OCI-LY1 (cell line): ENCODE results near the gene ENTPD7.

Source experiments
- H2AFZ ChIP-seq: fragments of 200-600 bp; sonication (generic), shearing (Covaris generic); 2 replicates; pipeline ENCODE4 v1.6.0; 2014; ENCODE audit warnings: antibody characterized with exemption, mild to moderate bottlenecking, low read length
- H3F3A ChIP-seq: fragments of 200-600 bp; sonication (generic), shearing (Covaris generic); 2 replicates; pipeline ENCODE4 v1.6.0; 2014; ENCODE audit warnings: mild to moderate bottlenecking, antibody characterized with exemption, low read length, moderate library complexity; ENCODE audit not compliant: insufficient read depth
- H3K27ac ChIP-seq: fragments of 200-600 bp; sonication (generic); 2 replicates; pipeline ENCODE4 v1.5.1; 2014; ENCODE audit warnings: low read length, mixed run types, mild to moderate bottlenecking, low read depth; ENCODE audit not compliant: poor library complexity, severe bottlenecking
- H3K27me3 ChIP-seq: fragments of 200-600 bp; sonication (generic); 2 replicates; pipeline ENCODE4 v1.6.0; 2014; ENCODE audit warnings: antibody characterized with exemption, mild to moderate bottlenecking, low read length, moderate library complexity; ENCODE audit not compliant: insufficient read depth
- H3K36me3 ChIP-seq: fragments of 200-600 bp; sonication (generic); 2 replicates; pipeline ENCODE4 v1.6.1; 2014; ENCODE audit warnings: mild to moderate bottlenecking, antibody characterized with exemption, low read length, moderate library complexity, mixed read lengths; ENCODE audit not compliant: insufficient read depth
- H3K4me1 ChIP-seq: fragments of 200-600 bp; sonication (generic); 2 replicates; pipeline ENCODE4 v1.5.1; 2014; ENCODE audit warnings: mild to moderate bottlenecking, low read length, moderate library complexity; ENCODE audit not compliant: insufficient read depth, severe bottlenecking
- H3K4me2 ChIP-seq: fragments of 200-600 bp; sonication (generic), shearing (Covaris generic); 2 replicates; pipeline ENCODE4 v1.6.1; 2014; ENCODE audit warnings: low read length
- H3K4me3 ChIP-seq: fragments of 200-600 bp; sonication (generic); 2 replicates; pipeline ENCODE4 v1.5.1; 2014; ENCODE audit warnings: low read length, low read depth, mild to moderate bottlenecking, mixed read lengths; ENCODE audit not compliant: poor library complexity, severe bottlenecking
- H3K79me2 ChIP-seq: fragments of 200-600 bp; shearing (Covaris generic); 2 replicates; pipeline ENCODE4 v1.6.1; 2016; ENCODE audit warnings: mixed run types, low read length, mixed read lengths; ENCODE audit not compliant: insufficient read depth
- H3K9ac ChIP-seq: fragments of 200-600 bp; sonication (generic), shearing (Covaris generic); 2 replicates; pipeline ENCODE4 v1.6.1; 2014; ENCODE audit warnings: mild to moderate bottlenecking, low read length, mixed read lengths
- H3K9me2 ChIP-seq: fragments of 200-600 bp; sonication (generic), shearing (Covaris generic); 2 replicates; pipeline ENCODE4 v1.6.1; 2014; ENCODE audit warnings: low read depth, mild to moderate bottlenecking, low read length, mixed read lengths
- H3K9me3 ChIP-seq: fragments of 200-600 bp; shearing (Covaris generic); 2 replicates; pipeline ENCODE4 v1.6.1; 2014; ENCODE audit warnings: low read length, mixed read lengths
- H4K20me1 ChIP-seq: fragments of 200-600 bp; sonication (generic), shearing (Covaris generic); 2 replicates; pipeline ENCODE4 v1.6.0; 2016; ENCODE audit warnings: mild to moderate bottlenecking, low read length; ENCODE audit not compliant: insufficient read depth
- EZH2 ChIP-seq: fragments of 200-600 bp; sonication (generic), shearing (Covaris generic); IDR thresholded peaks from 2 replicates; pipeline ENCODE4 v1.8.0; 2017; ENCODE audit warnings: borderline replicate concordance, mixed run types, mild to moderate bottlenecking, antibody characterized with exemption, low read length, moderate library complexity, mixed read lengths
- TF ChIP-seq, protein P1 (sequence below): fragments of 200-600 bp; sonication (generic), shearing (Covaris generic); IDR thresholded peaks from 2 replicates; pipeline ENCODE4 v1.5.1; 2017; ENCODE audit warnings: mild to moderate bottlenecking, antibody characterized with exemption, low read length, moderate library complexity, mixed read lengths

The ENTPD7 gene

DNA sequence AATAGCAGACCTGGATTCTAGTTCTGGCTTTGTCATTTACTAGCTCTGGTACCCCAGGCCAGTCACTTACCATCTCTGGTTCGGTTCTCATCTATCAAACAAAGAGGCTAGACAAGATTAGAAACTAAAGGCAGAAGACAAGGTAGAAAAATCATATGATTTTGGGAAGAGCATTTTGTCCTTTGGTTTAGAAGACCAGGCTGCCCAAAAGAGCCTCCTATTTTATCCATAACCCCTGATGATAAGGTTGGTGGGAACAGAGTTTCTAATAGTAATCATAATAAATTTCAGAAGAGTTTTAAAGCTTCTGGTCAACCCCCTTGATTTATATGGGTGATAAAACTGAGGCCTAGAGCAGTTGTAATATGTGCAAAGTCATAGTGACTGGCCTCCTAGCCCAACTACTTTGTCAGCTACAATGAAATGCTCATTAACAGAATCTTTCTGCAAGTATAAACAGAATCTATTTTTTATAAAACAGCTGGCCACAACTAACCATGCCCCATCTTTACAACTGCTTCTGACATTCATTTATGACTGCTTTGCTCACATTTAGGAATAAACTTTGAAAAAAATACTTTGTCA lies 49.2 kb downstream of the ENTPD7 start:
- TF ChIP-seq EZH2: no peak
- TF ChIP-seq, protein P1, sequence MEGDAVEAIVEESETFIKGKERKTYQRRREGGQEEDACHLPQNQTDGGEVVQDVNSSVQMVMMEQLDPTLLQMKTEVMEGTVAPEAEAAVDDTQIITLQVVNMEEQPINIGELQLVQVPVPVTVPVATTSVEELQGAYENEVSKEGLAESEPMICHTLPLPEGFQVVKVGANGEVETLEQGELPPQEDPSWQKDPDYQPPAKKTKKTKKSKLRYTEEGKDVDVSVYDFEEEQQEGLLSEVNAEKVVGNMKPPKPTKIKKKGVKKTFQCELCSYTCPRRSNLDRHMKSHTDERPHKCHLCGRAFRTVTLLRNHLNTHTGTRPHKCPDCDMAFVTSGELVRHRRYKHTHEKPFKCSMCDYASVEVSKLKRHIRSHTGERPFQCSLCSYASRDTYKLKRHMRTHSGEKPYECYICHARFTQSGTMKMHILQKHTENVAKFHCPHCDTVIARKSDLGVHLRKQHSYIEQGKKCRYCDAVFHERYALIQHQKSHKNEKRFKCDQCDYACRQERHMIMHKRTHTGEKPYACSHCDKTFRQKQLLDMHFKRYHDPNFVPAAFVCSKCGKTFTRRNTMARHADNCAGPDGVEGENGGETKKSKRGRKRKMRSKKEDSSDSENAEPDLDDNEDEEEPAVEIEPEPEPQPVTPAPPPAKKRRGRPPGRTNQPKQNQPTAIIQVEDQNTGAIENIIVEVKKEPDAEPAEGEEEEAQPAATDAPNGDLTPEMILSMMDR: no peak
- H3K27ac ChIP-seq: no peak overlapping the region
- no peaks in the 10 kb centered on the region for H3F3A ChIP-seq
- H3K9me3 ChIP-seq: no peaks in the 10 kb centered on the region
- H3K79me2 ChIP-seq: no peaks in the 10 kb centered on the region
- H3K4me1 ChIP-seq: no peaks in the 10 kb centered on the region
- H3K36me3 ChIP-seq: 0 out of 2 replicates have a peak, but pooled peaks cover 6% of the 10 kb centered on the region
- H3K4me3 ChIP-seq: no peak overlapping the region
- H3K9me2 ChIP-seq: no peaks in the 10 kb centered on the region
- no peak overlapping the region for H2AFZ ChIP-seq
- no peak overlapping the region for H3K4me2 ChIP-seq
- no peaks in the 10 kb centered on the region for H4K20me1 ChIP-seq
- H3K9ac ChIP-seq: no peak overlapping the region
- no peaks in the 10 kb centered on the region for H3K27me3 ChIP-seq

DNA sequence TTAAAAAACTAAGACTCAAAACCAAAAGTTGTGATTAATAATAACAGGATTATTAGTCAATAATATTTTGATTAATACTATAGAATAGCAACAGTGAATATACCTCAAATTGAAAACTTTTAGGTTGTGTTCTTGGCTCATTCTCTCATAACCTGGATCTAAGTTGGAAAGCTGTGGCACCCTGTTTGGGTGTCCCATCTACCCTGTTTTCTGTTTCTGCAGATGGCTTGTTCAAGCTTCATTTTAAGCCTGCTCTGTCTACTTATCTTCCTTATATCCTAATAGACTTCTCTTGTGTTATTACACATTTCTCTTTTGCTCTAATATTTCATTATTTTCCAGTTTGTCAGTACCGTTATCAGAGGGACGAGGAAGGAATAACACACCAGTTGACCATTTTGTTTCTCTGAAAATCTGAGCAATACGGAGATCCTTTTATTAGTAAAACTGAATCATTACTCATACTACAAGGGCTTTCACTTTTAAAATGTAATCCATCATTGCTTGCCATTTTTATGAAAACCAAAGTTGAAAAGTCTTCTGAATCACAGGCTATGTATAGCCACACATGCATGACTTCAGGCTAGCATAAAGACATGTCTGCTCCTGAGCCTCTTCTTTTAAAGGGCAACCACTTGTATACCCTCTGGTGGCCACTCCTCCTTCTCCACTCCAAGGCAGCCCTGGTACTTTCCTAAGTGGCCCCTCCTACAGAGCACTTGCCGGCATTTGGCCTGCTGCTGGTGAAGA lies 50.3 kb downstream of the ENTPD7 start:
- H3K9me2 ChIP-seq: no peaks in the 10 kb centered on the region
- no peak overlapping the region for H3K9ac ChIP-seq
- TF ChIP-seq, protein P1: no peak
- TF ChIP-seq EZH2: no peak
- H3K9me3 ChIP-seq: no peaks in the 10 kb centered on the region
- H4K20me1 ChIP-seq: no peaks in the 10 kb centered on the region
- H3K36me3 ChIP-seq: 0 out of 2 replicates have a peak, but pooled peaks cover 6% of the 10 kb centered on the region
- no peak overlapping the region for H3K4me3 ChIP-seq
- no peaks in the 10 kb centered on the region for H3K79me2 ChIP-seq
- no peaks in the 10 kb centered on the region for H3K27me3 ChIP-seq
- no peak overlapping the region for H2AFZ ChIP-seq
- no peaks in the 10 kb centered on the region for H3F3A ChIP-seq
- no peaks in the 10 kb centered on the region for H3K4me1 ChIP-seq
- H3K4me2 ChIP-seq: no peak overlapping the region
- no peak overlapping the region for H3K27ac ChIP-seq

- peaks cover 8% of the 10 kb centered on the region; the same call in 1 of the 2 replicates for H3K36me3 ChIP-seq
Observed at GRCh38 chr10:99711129-99711719, 51.9 kb downstream of the ENTPD7 start.

More at GRCh38 chr10:99711129-99711719, 51.9 kb downstream of the ENTPD7 start:
- H3K4me1 ChIP-seq: no peaks in the 10 kb centered on the region
- H3K79me2 ChIP-seq: no peaks in the 10 kb centered on the region
- H2AFZ ChIP-seq: no peak overlapping the region
- H3K27me3 ChIP-seq: no peaks in the 10 kb centered on the region
- no peaks in the 10 kb centered on the region for H3K9me2 ChIP-seq
- no peak overlapping the region for H3K27ac ChIP-seq
- H4K20me1 ChIP-seq: no peaks in the 10 kb centered on the region
- H3K9ac ChIP-seq: no peak overlapping the region
- TF ChIP-seq, protein P1: peak; percentile 50
- TF ChIP-seq EZH2: no peak
- no peak overlapping the region for H3K4me3 ChIP-seq
- H3F3A ChIP-seq: no peaks in the 10 kb centered on the region
- no peak overlapping the region for H3K4me2 ChIP-seq
- no peaks in the 10 kb centered on the region for H3K9me3 ChIP-seq
